ENCODE measurements around the gene OSBPL2. TPM values are rescaled to one million over a fixed set of nuclear protein-coding genes. Genes with fewer than 3 reads are reported as not detected.

OSBPL2 gene
- total RNA-seq, 1 experiment from 2014 or later = 115 TPM

GRCh38 chr20:62300319-62300718 lies 62.0 kb downstream of the OSBPL2 start:
- CTCF ChIA-PET = interaction anchor here (2.4 kb wide), 1 partner anchor 82 kb away, joined by 17 read pairs; no protein-coding TSS in a partner anchor
- TF ChIP-seq, protein P1, sequence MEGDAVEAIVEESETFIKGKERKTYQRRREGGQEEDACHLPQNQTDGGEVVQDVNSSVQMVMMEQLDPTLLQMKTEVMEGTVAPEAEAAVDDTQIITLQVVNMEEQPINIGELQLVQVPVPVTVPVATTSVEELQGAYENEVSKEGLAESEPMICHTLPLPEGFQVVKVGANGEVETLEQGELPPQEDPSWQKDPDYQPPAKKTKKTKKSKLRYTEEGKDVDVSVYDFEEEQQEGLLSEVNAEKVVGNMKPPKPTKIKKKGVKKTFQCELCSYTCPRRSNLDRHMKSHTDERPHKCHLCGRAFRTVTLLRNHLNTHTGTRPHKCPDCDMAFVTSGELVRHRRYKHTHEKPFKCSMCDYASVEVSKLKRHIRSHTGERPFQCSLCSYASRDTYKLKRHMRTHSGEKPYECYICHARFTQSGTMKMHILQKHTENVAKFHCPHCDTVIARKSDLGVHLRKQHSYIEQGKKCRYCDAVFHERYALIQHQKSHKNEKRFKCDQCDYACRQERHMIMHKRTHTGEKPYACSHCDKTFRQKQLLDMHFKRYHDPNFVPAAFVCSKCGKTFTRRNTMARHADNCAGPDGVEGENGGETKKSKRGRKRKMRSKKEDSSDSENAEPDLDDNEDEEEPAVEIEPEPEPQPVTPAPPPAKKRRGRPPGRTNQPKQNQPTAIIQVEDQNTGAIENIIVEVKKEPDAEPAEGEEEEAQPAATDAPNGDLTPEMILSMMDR (IDR thresholded peaks at IDR 0.05; ENCODE audit: unreplicated experiment) = no peak
- H3K27ac Mint-ChIP-seq (ENCODE audit: unreplicated experiment) = no peak overlapping the region
- H3K36me3 Mint-ChIP-seq (ENCODE audit: insufficient read depth, unreplicated experiment) = peaks cover 87% of the 10 kb centered on the region
- H3K27me3 Mint-ChIP-seq (ENCODE audit: unreplicated experiment) = no peaks in the 10 kb centered on the region
- no peak overlapping the region for H3K4me3 Mint-ChIP-seq (ENCODE audit: low read depth, unreplicated experiment)
- H3K4me1 Mint-ChIP-seq (ENCODE audit: low read depth, unreplicated experiment) = peaks cover 16% of the 10 kb centered on the region
- intact Hi-C loops (cut with micrococcal nuclease; ENCODE audit: unreplicated experiment) = loop anchor here (10.0 kb wide), 1 partner anchor 184 kb away; no protein-coding TSS in a partner anchor
- no TSS peak for BruUV-seq (replicated peaks)
- H3K9me3 Mint-ChIP-seq (ENCODE audit: low read depth, unreplicated experiment) = no peaks in the 10 kb centered on the region
- DNase-seq = no peak

DNA sequence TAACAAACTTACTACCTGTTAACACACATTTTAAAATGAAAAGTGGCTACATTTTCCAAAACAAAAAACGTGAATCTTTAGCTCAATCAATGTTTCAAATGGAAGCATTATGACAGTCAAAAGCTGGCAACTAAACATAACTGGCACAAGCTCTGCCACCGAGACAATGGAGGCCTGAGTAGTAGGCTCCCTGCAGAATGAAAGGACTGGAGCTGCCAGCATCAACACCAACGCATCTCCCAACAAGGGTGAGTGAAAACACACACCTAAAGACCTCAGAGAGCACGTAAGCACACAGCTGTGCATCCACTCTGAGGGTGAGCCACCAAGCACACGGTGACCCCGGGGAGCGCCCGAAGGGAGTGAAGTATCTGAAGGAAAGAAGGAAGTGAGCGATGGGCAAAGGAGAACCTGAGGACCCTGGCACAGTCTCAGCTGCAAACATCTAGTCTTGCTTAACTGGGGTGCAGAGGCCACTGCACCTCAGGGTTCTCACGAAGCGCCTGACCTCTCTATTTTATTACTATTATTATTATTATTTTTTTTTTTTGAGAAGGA lies 62.9 kb downstream of the OSBPL2 start:
- TF ChIP-seq, protein P1 (IDR thresholded peaks at IDR 0.05; ENCODE audit: unreplicated experiment) = no peak
- CTCF ChIA-PET = interaction anchor here (0.6 to 2.4 kb wide), 2 partner anchors 81 to 571 kb away, joined by 4 to 17 read pairs; no protein-coding TSS in a partner anchor
- no TSS peak for BruUV-seq (replicated peaks)
- Mint-ChIP-seq H3K9me3 (ENCODE audit: low read depth, unreplicated experiment) (no peaks in the 10 kb centered on the region), H3K4me1 (ENCODE audit: low read depth, unreplicated experiment) (peaks cover 24% of the 10 kb centered on the region), H3K27ac (ENCODE audit: unreplicated experiment) (peak overlapping the region; percentile 86), H3K27me3 (ENCODE audit: unreplicated experiment) (no peaks in the 10 kb centered on the region), H3K4me3 (ENCODE audit: low read depth, unreplicated experiment) (peak overlapping the region; percentile 84), H3K36me3 (ENCODE audit: insufficient read depth, unreplicated experiment) (peaks cover 87% of the 10 kb centered on the region)
- intact Hi-C loops (cut with micrococcal nuclease; ENCODE audit: unreplicated experiment) = loop anchor here (10.0 kb wide), 1 partner anchor 184 kb away; no protein-coding TSS in a partner anchor
- no peak for DNase-seq

DNA sequence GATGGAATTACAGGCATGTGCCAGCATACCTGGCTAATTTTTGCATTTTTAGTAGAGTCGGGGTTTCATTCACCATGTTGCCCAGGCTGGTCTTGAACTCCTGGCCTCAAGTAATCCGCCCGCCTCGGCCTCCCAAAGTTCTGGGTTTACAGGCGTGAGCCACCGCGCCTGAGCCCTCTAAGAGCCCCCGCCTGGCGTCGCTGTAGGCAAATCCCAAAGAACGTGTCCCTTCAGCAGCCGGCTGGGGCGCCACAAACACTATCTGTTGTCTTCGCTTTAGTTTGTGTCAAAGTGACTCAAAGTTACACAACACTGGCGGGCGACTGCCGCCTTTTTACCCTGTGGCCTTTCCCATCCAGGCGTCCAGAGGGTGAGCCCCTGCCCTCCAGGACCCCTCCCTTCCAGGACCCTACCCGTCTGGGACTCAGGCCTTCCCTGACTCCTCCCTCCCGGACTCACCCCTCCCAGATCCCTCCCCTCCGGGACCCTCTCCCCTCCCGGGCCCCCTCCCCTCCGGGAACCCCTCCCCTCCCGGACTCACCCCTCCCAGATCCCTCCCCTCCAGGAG lies 63.5 kb downstream of the OSBPL2 start:
- TF ChIP-seq, protein P1 (IDR thresholded peaks at IDR 0.05; ENCODE audit: unreplicated experiment) = peak; percentile 98
- Mint-ChIP-seq H3K4me3 (ENCODE audit: low read depth, unreplicated experiment) (peak overlapping the region; percentile 84), H3K36me3 (ENCODE audit: insufficient read depth, unreplicated experiment) (peaks cover 93% of the 10 kb centered on the region), H3K9me3 (ENCODE audit: low read depth, unreplicated experiment) (no peaks in the 10 kb centered on the region), H3K4me1 (ENCODE audit: low read depth, unreplicated experiment) (peaks cover 28% of the 10 kb centered on the region), H3K27ac (ENCODE audit: unreplicated experiment) (peak overlapping the region; percentile 86), H3K27me3 (ENCODE audit: unreplicated experiment) (no peaks in the 10 kb centered on the region)
- DNase-seq = peak; percentile 97
- CTCF ChIA-PET = interaction anchor here (0.6 to 1.2 kb wide), 15 partner anchors 9 to 365 kb away, joined by 3 to 44 read pairs (median 5); partner anchors contain the start of genes LAMA5 and RPS21
- no TSS peak for BruUV-seq (replicated peaks)
- intact Hi-C loops (cut with micrococcal nuclease; ENCODE audit: unreplicated experiment) = loop anchor here (1.0 to 10.0 kb wide), 2 partner anchors 80 to 183 kb away; no protein-coding TSS in a partner anchor

DNA sequence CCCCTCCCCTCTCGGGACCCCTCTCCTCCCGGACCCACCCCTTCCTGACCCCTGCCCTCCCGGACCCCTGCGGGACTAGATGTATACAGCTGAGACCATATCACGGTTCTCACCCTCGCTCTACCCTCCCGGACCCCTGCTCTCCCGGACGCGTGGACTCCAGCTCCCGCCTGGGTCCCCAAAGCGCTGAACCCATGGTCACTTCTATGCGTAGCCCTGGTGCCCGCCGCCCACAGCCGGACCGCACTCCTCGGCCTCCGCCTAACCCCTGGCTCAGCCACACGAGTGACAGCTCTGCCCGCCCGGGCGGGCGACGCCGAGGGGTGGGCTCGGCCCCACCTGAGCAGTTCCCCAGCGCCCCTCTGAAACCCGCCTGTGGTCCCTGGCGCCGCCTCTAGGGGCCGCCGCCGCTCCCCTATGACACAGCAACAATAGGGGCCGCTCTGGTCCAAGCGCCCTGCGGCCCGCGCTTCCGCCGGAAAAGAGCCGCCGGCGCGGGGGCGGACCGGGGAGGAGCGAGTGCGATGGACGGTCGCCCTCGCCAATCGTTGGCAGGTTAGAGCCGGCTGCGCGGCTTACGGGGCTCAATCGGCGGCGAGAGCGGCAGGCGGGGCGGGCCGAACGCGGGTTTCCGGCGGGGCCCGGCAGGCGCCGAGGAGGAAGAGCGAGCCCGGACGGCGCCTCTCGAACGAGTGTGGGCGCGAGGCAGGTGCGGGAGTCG lies 64.2 kb downstream of the OSBPL2 start, which contains the start of gene ADRM1:
Gene ADRM1, plus strand, starts transcription at position 657 of the 721 bp plus-strand sequence. CDS start 572 bp downstream, outside the sequence.
- intact Hi-C loops (cut with micrococcal nuclease; ENCODE audit: unreplicated experiment) = loop anchor here (1.0 to 10.0 kb wide), 2 partner anchors 80 to 182 kb away; no protein-coding TSS in a partner anchor

More for the DNA sequence above, 64.2 kb downstream of the OSBPL2 start, which contains the start of gene ADRM1:
- no TSS peak for BruUV-seq (replicated peaks)
- Mint-ChIP-seq H3K4me3 (ENCODE audit: low read depth, unreplicated experiment) (peak within 1 kb of the TSS; percentile 84), H3K36me3 (ENCODE audit: insufficient read depth, unreplicated experiment) (peaks cover 94% of the 10 kb centered on the region), H3K9me3 (ENCODE audit: low read depth, unreplicated experiment) (no peaks in the 10 kb centered on the region), H3K27me3 (ENCODE audit: unreplicated experiment) (no peaks in the 10 kb centered on the region), H3K27ac (ENCODE audit: unreplicated experiment) (peak within 1 kb of the TSS; percentile 86), H3K4me1 (ENCODE audit: low read depth, unreplicated experiment) (peaks cover 28% of the 10 kb centered on the region)
- TF ChIP-seq, protein P1 (IDR thresholded peaks at IDR 0.05; ENCODE audit: unreplicated experiment) = peak; percentile 98
- CTCF ChIA-PET = interaction anchor here (0.5 to 1.2 kb wide), 17 partner anchors 9 to 365 kb away, joined by 3 to 44 read pairs (median 5); partner anchors contain the start of genes LAMA5 and RPS21
- DNase-seq = peak; percentile 100

Data from Calu3 (cell line).